ENCODE results near the gene IGDCC3.

DNA sequence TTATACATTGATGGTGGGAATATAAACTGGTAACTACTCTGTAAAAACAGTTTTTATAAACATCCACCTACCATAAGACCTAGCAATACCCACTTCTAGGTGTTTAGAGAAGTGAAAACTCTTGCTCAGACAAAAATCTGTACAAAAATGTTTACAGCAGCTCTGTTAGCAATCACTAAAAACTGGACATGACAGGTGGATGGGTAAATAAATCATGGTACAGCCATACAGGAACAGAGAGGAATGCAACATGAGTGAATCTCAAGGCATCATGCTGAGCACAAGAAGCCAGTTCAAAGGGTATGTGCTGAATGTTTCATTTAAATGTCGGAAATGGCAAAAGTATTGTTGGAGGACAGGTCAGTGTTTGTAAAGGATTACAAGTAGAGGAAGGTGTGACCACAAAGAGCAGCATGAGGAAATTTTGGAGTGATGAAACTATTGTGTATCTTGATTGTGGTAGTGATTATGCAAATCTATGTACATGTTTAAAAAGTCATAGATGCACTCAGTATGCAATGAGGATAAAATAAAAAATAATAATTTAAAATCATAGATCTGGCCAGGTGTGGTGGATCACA lies 84.8 kb downstream of the IGDCC3 start:
- TF ChIP-seq CTCF (IDR thresholded peaks at IDR 0.05; ENCODE audit: borderline replicate concordance, extremely low read depth, low read length, poor library complexity, severe bottlenecking) = no peak
- TF ChIP-seq EZH2 (IDR thresholded peaks at IDR 0.05; ENCODE audit: borderline replicate concordance, low read depth, low read length, severe bottlenecking) = no peak
